GOT3 (cell line): ENCODE data around the gene SURF4.
"Not testable (repeated sequence)": the region's sequence is repeated elsewhere in the genome, so short reads cannot be mapped to it uniquely, and the experiment has no call there.

ENCODE experiments used
- DNase-seq: peaks from one replicate; lab custom pipeline; 2025; ENCODE audit warnings: mixed read lengths; lab: John Stamatoyannopoulos, UW

The SURF4 gene

DNA sequence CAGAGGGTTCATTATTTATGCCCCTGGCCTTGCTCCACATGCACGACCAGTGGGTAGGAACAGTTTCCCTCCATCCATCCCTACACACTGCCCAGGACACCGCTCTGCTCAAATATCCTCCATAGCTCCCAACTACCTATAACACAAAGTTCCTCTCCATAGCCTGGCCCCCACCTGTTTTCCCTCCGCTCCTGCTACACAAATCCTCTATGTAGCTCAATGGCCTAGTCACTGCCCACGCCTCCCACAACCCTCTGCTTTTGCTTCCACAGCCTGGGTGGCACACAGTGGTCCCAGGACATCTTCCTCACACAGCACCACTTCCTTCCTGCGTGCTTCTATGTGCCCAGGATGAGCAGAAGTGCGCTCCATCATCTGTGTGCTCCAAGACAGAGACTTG is 21.5 kb upstream of the SURF4 start:
- DNase-seq = no peak

DNA sequence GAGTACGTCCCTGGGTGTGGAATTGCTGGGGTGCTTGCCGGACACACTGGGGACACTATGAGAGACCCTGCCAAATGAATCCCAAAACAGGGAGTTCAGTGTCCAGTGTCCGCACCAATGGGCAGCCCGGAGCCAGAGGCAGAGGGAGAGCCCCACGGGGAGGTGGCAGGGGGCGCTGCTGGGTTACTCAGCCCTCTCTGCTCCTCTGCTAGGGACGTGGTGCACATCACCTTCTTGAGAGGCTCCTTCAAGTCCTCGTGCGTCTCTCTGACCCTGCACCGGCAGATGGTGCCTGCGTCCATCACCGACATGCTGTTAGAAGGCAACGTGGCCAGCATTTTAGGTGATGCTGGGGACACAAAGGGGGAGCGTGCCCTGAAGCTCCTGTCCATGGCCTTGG is 21.1 kb upstream of the SURF4 start:
- DNase-seq = no peak

DNA sequence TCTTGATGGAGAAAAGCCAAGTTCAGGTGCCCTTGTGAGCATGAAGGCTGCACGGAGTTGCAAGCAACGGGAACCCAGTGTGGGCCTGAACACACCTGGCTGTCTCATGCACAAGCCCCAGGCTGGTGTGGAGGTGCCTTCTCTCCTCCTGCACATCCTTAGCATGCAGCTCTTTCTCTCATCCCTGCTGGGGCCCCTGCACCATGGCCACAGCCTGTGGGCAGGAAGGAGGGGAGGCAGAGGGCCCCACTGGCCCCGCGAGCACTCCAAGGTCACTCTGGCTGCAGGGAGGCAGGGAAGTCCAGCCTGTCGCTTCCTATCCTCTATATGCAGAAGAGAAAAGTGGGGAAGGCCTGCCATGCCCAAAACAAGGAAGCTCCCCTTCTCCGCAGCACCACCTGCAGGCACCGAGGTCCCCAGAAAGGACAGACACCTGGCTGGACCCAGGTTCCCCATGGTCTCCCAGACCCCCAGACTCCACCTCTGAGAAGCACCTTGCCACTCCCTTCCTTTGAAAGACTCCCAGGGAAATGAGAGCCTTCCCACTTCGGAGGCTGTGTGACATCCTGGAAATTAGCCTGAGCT is 18.9 kb upstream of the SURF4 start:
- DNase-seq = no peak

DNA sequence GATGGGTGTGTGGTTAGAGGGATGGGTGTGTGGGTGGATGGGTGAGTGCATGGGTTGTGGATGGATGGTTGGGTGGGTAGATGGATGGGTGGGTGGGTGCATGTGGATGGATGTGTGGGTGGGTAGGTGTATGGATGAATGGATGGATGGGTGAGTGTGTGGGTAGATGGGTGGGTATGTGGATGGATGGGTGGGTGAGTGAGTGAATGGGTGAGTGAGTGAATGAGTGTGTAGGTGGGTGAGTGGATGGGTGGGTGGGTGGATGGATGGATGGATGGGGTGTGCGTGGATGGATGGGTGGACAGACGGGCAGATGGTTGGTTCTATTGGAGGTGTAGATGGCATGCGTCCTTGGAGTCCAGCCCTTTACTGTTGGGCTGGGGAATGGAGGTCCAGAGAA is 17.5 kb upstream of the SURF4 start:
- DNase-seq = no peak

DNA sequence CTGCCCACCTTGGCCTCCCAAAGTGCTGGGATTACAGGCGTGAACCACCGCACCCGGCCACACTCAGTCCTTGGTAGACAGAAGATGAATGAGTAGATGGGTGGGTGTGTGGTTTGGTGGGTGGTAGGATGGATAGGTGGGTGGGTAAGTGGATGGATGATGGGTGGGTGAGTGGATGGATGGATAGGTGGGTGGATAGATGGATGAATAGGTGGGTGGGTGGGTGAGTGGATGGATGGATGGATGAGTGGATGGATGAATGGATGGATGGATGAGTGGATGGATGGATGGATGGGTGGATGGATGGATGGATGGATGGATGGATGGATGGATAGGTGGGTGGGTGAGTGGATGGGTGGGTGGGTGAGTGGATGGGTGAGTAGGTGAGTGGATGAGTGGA is 16.4 kb upstream of the SURF4 start:
- DNase-seq = not testable (repeated sequence)

DNA sequence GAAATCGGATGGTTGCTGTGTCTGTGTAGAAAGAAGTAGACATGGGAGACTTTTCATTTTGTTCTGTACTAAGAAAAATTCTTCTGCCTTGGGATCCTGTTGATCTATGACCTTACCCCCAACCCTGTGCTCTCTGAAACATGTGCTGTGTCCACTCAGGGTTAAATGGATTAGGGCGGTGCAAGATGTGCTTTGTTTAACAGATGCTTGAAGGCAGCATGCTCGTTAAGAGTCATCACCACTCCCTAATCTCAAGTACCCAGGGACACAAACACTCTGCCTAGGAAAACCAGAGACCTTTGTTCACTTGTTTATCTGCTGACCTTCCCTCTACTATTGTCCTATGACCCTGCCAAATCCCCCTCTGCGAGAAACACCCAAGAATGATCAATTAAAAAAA is 15.6 kb upstream of the SURF4 start:
- DNase-seq = not testable (repeated sequence)

DNA sequence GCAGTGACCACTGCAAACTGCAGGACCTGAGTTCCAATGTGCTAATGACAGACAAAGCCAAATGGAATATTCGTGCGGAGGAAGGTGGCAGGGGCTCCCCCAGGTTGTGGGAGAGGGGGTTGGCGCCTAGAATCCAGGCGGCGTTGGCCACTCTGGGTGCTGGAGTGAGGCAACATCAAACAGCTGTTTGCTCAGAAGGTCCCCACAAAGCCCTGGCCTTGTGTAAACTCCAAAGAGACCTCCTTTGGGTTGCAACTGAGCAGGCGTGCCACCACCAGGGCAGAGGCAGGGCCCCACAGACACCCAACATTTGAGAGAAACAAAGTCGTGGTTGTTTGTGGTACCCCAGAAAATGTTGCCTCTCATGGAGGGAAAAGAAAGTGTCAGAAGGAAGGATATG is 14.9 kb upstream of the SURF4 start:
- DNase-seq = no peak

DNA sequence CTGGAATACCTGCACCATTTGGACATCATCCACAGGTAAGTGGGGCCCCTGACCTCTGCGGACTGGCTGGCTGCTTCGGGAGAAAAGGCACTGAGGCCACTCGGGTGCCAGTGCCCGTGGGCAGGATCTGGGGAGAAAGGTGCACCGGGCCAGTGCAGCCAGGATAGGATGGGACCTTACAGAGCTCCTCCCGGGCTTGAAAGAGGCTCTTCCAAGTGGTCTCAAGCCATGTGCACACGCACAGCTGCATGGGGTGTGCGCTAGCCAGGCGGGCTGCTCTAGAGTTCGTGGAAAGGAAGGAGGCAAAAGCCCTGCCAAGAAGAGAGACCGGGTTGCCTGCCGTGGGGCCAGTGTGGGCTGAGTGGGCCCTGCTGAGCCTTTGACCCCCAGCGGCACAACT is 13.7 kb upstream of the SURF4 start:
- DNase-seq = no peak

DNA sequence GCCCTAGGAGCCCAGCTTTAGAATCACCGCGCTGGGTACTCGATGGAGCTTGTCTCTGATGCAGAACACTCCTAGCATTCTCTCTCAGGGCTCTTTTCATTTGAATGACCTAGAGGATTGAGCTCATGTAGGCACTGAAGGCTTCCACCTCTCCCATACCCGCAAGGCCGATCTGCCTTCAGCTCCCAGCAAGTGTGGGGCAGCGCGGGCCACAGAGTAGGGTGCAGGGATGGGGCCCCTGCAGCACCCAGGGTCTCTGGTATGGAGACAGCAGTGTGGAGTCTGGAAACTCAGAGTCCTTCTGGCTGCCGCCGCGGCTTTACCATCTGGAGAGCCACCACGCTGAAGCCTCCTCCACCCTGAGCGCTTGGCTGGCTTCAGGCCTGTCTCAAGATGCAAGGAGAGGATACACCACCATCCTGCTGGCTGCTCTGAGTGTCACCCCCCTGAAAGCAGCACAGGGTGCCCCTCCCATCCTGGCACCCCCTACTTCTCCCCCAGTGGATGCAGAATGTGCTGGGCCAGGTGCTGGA is 13.2 kb upstream of the SURF4 start:
- DNase-seq = no peak

DNA sequence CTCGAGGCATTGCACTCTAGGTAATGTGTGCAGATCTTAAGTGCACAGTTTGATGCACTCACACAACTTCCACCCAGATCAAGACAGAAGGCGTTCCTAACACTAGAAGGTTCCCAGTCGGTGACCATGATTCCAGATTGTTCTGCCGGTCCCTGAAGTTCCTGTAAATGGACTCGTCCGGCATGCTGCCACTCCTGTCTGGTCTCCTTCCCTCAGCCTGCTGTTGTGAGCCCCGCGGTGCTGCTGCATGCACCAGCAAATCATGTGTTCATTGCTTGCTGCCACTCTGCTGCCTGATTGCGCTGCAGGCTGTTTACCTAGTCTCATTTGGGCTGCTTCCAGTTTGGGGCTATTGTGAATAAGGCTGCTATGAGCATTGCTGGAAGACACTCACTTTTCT is 11.8 kb upstream of the SURF4 start:
- no peak for DNase-seq

DNA sequence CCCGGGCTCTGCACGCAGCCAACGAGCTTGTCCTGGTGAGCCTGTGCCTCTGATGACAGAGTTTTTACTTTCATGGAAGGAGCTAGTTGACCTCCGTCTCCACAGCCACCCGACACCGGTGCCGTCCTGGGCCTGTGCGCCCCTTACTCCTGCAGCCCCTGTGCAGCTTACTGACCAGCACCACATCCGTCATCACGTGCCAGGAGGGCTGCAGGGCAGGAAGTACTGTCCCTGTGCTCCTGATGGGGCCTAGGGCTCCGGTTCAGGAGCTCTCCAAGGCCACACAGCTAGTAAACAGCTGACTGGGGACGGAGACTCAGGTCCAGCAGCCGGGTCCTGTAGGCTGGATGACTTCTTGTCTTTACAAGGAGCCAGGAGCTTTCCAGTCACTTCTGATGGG is 10.5 kb upstream of the SURF4 start:
- DNase-seq = no peak

DNA sequence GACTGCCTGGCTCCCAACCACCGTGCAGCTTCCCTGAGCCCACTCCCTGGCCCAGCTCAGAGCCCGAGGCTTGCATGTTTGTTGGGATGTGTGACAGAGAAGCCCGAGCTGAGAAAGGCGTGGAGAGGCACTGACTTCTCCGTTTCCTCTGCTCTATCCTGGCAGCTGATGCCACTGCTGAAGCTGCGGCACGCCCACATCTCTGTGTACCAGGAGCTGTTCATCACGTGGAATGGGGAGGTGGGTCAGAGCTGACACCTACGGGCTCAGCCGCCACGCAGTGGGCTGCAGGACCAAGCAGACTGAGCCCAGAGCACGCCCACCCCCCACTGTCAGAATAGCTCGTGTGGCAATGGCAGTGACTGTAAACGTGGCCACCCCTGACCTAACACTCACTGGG is 9.6 kb upstream of the SURF4 start:
- no peak for DNase-seq

DNA sequence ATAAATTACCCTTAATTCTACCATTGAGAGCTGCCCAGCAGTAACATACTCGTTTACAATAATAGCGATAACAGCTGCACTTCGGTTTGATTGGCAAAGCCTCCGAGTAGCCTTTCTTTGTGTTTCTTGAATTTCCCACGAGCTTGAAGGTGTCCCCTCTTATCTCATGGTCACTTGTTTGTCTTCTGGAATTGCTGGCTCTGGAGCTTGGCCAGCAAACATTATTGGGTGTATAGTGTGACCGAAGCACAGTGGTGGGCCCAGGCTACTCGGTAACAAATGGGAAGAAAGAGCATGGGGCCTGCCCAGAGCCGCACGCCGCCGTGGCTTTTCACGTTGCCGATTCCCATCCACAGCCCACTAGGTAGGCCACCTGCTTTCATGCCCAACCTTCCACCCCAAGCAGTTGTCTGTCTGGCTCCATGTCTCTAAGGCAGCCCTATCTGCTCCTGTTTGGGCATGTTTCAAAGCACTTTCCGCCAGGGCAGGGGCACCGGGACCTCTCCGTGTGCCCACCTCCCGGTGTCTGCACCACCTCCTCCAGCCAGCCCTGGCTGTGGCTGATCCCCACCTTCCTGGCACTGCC is 9.0 kb upstream of the SURF4 start:
- DNase-seq = no peak

DNA sequence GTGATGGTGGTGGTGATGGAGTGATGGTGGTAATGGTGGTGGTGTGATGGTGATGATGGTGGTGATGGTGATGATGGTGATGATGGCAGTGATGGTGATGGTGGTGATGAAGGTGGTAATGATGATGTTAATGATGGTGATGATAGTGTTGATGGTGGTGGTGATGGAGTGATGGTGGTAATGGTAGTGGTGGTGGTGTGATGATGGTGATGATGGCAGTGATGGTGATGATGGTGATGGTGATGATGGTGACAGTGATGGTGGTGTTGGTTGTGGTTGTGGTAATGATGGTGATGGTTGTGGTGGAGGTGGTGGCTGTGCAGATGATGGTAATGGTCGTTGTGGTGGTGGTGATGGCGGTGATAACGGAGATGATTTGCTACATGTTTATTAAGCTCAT is 7.6 kb upstream of the SURF4 start:
- no peak for DNase-seq

DNA sequence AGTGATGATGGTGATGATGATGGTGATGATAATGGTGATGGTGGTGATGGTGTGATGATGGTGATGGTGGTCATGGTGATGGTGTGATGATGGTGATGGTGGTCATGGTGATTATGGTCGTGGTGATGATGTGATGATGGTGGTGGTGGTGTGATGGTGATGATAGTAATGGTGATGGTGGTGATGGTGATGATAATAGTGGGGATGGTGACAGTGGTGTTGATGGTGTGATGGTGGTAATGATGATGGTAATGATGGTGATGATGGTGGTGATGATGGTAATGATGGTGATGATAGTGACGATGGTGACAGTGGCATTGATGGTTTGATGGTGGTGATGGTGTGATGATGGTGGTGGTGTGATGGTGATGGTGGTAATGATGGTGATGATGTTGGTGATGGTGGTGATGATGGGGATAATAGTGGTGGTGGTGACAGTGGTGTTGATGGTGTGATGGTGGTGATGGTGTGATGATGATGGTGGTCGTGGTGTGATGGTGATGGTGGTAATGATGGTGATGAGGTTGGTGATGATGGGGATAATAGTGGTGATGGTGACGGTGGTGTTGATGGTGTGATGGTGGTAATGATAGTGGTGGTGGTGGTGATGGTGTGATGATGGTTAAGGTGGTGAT is 6.8 kb upstream of the SURF4 start:
- no peak for DNase-seq

DNA sequence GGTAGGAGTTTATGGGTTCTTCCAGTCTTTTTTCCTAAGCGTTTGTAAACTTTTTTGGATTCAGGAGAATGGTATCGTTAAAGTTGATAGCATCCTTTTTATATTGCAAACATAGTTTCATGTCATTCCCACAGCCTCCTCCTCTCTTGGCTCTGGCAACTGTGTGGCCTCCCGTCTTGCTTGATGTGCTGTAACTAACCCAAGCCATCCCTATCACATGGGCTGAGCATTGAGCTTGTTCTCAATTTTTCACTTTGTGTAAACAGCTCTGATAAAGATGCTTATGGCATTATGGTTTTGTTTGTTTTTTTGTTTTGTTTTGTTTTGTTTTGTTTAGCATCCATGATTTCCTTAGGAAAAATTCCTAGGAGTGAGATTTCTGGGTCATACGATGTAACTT is 4.9 kb upstream of the SURF4 start:
- DNase-seq = no peak

DNA sequence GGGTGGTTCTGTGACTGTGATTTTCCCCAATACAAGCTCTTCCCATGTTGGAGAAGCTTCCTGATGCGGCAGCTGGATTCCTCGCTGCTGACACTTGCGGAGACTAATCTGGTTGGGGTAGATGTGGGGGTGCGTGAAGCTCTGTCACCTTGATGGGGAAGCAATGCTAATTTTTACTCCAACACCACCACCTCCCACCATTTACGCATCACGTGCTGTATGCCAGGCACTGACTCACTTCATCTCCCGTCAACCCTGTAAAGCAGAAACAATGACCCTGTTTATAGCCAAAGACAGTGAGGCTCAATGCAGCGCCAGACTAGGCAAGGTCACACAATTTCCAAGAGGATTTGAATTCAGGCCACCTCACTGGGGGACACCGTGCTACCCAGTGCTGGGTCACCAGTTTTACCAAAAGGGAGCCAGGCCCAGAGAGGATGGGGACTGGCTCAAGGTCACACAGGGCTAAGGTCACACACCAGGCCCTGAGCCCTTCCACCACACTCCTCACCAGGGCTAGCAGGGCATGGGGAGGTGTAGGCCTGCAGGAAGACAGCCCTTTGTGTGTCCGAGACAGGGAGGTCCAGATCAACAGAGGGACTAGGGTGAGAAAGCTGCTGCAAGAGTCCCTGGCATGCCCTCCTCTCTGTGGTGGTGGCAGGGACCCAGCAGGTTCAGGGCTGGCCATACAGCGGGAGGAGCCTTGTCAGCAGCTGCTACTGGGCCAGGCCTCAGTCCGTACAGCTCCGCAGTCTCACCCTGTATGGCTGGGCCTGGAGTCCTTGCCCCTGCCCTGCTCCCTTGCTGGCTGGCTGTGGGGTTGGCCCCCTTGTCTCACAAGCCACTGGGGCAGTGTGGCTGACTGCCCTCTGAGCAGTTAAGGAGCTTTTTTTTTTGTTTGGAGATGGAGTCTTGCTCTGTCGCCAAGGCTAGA is 3.6 kb upstream of the SURF4 start:
- no peak for DNase-seq

DNA sequence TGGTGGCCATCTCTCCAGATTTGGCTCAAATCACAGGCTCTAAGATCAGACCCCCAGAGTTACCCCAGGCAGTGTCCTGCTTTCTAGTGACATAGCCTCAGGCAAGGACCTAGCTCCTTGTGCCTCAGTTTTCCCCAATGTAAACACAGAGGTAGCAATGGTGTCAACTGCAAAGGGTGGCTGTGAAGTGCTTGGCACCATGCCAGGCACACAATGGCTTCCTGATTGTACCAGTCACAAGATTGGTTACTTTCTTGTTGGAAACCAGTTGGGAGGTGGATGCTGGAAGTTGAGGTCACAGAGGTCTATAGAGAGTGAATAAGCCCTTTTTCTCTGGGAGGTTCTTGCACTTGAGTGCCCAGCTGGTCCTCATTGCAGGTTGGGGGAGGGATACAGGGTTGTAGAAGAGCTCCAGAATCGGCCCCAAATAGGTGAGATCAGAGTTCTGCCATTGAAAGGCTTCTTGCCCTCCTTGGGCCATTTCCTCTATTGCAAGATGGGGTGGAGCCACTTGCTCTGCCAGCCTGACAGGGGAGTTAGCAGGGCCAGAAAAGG is 2.6 kb upstream of the SURF4 start:
- DNase-seq = no peak

DNA sequence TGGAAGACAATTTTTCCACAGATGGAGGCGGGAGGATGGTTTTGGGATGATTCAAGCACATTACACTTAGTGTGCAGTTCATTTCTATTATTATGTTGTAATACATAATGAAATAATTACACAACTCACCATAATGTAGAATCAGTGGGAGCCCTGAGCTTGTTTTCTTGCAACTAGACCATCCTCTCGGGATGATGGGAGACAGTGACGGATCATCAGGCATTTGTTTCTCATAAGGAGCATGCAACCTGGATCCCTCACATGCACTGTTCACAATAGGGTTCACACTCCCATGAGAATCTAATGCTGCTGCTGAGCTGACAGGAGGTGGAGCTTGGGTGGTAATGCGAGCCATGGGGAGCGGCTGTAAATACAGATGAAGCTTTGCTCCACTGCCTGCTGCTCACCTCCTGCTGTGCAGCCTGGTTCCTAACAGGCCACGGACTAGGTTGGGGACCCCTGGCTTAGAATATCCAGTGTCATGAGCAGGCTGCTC is 1.9 kb upstream of the SURF4 start:
- DNase-seq = peak; percentile 30

DNA sequence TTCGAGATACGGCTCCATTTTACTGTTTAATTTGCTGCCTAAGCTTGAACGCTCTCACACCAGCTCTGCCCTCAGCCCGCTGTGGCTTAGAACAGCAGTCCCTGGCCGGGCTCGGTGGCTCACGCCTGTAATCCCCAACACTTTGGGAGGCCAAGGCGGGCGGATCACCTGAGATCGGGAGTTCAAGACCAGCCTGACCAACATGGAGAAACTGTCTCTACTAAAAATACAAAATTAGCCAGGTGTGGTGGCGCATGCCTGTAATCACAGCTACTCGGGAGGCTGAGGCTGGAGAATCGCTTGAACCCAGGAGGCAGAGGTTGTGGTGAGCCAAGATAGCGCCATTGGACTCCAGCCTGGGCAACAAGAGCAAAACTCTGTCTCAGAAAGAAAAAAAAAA is 1.4 kb upstream of the SURF4 start:
- not testable (repeated sequence) for DNase-seq

DNA sequence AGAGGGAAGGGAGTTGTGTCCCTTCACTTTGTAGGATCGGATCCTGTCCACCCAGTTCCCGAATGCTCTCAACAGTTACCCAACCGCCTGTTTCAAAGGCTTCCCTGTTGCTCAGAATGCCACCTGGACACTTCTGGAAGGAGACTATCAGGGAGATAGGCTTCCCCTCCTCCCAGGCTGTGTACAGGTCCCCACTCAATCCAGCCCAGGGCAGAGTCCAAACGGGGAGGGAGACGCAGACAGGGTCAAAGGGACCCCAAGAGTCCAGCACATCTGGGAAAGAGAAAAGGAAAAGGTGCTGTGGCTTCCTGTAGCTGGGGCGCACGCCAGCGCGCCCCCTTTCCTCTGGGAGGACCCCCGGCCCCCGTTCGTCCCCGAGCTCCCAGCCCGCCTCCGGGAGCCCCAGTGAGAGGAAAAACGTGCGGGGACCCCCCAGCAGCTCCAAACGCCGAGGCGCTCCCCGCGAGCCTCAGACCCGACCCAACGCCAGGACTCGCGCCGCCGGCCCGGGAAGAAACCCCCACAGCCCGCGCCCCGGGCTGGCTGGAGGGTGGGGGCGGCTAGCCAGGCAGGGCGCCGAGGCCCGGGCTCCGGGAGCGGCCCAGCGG is 640 bp downstream of the SURF4 start:
- DNase-seq = no peak
